ENCODE results near the gene TMEM132D.
"Not testable (repeated sequence)": the region's sequence is repeated elsewhere in the genome, so short reads cannot be mapped to it uniquely, and the experiment has no call there.

TMEM132D gene

DNA sequence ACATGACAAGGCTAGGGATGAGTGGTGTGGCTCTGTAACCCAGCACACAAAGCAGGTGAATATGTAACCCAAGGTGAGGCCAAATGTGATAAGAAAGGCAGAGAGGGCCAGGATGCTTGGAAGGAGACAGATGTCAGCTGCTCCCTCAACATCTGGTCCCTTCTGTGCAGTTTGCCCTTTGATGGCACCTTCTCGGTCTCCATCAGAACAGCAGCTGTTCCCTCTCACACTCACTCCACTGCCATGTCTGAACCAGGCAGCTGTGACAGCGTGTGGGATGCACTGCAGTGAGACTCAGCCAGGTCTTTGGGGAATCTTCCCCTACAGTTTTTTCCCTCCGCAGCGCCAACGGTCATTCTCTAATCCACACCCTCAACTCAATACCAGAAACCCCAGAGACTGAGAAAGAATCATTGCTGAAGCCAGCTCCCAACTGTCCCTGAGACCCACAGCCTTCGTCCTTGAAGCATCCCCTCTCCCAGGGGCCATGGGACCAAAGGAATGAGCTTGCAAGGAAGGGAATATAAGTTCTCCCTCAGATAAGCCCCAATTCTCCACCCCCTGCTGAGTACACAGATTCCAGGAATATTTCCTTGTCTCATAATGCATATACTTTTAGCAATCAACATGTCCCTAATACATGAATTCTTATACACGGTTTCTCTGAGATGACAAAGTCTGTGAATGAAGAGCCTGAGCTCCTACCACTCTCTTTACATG is 820.5 kb downstream of the TMEM132D start:
- no peak for DNase-seq

DNA sequence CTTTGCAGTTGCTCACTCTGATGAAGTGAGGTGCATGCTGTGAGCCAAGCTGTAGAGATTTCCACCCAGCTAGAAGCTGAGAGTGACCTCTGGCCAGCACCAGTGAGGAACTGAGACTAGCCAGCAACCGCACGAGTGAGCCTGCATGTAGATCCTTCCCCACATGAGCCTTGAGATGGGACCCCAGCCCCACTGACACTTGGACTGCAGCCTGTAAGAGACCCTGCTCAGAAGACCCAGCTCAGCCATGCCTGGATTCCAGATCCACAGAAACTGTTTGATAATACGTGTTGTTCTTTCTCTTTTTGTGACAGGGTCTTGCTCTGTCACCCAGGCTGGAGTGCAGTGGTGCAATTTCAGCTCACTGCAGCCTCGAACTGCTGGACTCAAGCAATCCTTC is 821.4 kb downstream of the TMEM132D start:
- DNase-seq = no peak

DNA sequence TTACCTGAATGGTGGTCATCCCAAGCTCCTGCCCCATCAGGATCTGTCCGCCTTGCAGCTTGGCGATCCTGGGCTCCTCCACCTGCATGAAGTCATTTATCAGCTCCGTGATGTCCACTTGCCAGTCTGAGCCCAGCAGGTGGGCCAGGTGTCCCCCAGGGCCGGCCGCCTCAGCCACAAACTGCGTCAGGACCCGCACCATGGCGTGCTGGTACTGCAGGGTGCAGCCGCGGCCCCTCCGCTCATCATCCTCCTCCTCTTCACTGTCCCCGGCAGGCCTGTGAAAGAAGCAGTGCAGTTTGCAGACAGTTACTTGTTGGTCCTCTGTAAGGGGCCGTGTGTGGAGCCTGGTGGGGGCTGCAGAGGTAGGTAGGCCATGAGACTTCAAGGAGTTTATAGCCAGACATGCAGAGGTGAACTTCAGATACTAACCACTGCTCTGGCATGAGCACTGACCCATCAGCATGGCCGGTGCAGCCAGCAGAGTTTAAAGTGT is 822.0 kb downstream of the TMEM132D start:
- no peak for DNase-seq

DNA sequence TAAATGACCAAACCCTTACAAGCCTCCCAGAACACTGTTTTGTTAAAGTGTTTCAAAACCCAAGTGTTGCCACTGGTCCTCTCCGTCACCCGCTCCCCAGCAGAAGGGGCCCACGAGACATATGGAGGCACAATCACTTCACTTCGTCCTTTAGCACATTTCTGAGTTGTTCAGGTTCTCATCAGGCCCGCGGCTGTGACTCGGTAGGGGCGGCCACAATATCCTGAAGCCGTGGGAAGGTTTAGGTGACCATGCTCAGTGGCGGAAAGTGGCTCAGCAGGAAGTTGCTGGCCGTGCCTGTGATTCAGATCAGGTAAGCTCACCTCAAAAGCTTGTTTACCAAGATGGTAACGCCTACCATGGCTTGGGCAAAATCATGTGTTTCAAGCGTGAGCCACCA is 823.0 kb downstream of the TMEM132D start:
- DNase-seq = no peak

GRCh38 chr12:129080391-129080790 is 823.4 kb downstream of the TMEM132D start:
- DNase-seq = no peak

GRCh38 chr12:129079719-129080118 is 824.1 kb downstream of the TMEM132D start:
- DNase-seq = no peak

GRCh38 chr12:129076441-129077320 is 827.1 kb downstream of the TMEM132D start:
- no peak for DNase-seq

DNA sequence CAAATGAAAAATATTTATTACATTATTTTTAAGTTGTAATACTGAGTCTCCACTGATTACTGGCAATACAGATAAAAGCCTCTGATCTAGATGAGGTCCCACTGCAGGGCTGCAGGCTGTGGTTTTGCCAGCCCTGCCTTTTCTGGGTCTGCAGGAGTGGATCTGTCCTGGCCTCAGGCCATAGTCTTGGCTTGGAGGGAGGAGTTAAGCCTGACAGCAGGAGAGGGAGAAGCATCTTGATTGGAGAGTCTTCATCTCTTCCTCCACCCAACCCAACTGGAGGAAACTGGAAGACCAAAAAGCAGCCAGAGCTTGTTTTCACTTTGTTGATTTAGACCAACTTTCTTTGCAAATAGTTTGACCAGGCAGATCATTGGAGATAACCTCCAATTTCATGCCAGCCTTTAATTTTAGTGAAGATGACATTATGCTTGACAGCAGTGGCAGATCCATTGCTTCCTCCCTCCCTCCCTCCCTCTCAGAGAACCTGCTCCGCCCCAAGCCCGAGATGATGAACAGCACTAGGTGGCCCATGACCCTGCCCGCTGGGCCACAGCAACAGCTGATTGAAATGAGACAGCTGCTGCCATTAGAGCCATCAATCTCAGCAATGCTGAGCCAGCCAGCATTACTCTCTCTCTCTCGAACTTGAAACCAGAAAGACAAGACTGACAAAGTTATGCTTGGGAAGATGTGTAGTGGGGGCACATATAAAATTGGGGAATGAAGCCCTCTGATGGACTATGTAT is 828.2 kb downstream of the TMEM132D start:
- DNase-seq = no peak

DNA sequence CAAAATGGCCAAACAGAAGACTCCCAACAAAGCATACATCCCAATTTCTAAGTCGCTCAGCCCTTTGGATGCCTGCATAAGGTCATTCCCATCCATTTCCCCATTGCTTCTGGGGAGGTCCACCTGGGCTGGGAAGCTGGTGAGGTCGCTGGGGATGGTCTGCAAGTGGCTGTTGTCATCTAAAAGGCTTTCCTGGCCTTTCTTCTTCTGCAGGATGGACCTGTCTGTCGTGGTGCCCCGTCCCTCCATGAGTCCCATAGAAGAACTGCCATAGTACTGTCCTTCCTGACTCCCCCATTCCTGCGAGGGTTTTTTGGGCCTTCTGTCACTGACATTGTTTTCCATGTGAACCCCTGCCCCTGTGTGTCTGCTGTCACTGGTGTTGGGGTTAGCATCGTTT is 829.4 kb downstream of the TMEM132D start:
- DNase-seq = no peak

- DNase-seq = no peak
These were observed 830.5 kb downstream of the TMEM132D start for GRCh38 chr12:129073157-129073915.

GRCh38 chr12:129071362-129071761 is 832.5 kb downstream of the TMEM132D start:
- DNase-seq = no peak

DNA sequence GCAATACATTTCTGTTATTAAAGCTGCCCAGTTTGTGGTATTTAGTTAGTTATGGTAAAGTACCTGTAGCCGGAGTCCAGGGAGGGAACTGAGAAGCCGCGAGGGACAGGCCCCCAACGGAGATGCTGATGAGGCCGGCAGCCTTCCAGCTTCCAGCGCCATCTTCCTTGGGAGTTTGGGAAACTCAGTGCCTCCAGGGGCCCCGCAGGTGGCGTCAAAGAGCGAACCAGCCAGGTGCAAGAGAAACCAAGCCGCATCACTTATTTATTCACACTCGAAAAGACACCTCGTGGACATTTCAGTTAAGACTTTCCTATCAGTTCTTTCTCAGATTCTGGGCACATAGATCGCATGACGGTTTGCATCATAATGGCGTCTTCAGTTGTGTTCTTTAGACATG is 833.9 kb downstream of the TMEM132D start:
- DNase-seq = no peak

- DNase-seq = no peak
These were observed 835.1 kb downstream of the TMEM132D start for GRCh38 chr12:129068684-129069083.

DNA sequence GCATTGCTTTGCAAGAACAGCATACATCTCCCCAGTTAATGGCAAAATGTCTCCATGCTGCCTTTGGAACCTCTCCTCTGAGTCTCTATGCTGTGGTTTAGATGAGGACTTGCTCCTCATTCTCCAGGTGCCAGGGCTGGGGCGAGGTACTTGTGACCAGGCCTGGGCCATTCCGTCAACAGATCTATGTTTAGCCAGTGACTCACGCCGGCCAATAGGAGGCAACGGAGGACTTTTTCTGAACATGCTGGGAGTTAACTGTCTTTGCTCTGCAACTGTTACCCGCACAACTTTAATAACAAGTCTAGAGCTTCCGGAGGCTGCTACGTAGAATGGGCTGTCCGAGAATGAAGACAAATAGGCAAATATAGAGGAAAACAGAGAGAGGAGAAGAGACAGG is 836.3 kb downstream of the TMEM132D start:
- DNase-seq = no peak

GRCh38 chr12:129064209-129064855 is 839.5 kb downstream of the TMEM132D start:
- no peak for DNase-seq

DNA sequence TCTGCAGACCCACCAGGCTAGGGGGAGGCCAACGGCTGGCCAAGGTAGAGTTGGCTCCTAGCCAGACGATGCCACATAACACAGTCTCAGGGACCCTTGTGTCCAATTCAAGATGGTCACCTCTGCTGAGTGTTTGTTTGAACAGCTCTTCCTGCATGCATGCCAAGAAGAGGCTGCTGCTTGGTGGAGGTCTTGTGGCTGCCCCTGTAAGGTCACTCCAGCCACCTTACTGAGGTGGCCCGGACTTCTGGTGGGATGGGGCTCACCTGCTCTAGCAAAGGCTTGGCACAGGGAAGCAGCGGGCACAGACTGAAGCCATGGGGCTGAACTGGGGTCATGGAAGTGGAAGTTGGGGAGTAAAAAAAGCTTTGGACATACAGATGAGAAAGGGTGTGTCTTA is 840.2 kb downstream of the TMEM132D start:
- DNase-seq = no peak

DNA sequence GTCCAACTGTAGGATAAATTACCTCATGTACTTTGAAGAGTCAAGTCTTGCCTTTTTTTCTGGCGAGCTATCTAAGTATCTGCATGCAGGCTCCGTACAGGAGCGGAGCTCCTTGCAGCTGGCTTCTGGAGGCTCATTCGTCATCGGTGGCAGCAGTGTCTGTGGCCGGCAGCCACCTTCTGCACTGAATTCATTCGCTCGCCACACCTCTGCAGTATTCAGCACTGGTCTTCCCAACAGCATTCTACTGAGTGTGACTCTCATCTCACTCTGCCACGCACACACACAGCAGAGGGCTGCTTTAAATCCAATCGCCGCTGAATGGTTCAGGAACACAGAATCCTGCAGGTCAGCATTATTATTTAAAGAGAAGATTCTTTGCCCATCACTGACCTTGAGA is 850.6 kb downstream of the TMEM132D start:
- DNase-seq = no peak

GRCh38 chr12:129052373-129052772 is 851.5 kb downstream of the TMEM132D start:
- DNase-seq = no peak

- no peak for DNase-seq
These were observed 853.9 kb downstream of the TMEM132D start for GRCh38 chr12:129049917-129050316.

- DNase-seq = not testable (repeated sequence)
These were observed 860.5 kb downstream of the TMEM132D start for GRCh38 chr12:129043334-129043733.

- no peak for DNase-seq
These were observed 867.7 kb downstream of the TMEM132D start for GRCh38 chr12:129036135-129036534.
